NT2/D1 (cell line): ENCODE measurements around the gene GLT8D2.

Experiments used
- YY1 ChIP-seq: IDR thresholded peaks from 2 replicates; pipeline ENCODE4 v1.6.1; 2011; ENCODE audit not compliant: insufficient read length, insufficient read depth
- ZNF274 ChIP-seq: IDR thresholded peaks from 2 replicates; pipeline ENCODE4 v1.6.1; 2011; ENCODE audit warnings: mild to moderate bottlenecking, low read depth, low read length

- TF ChIP-seq ZNF274 (no peak), YY1 (no peak)
Measured at GRCh38 chr12:103996595-103996994, 53.4 kb downstream of the GLT8D2 start.
